ENCODE measurements around the gene SHC2.

SHC2 gene

GRCh38 chr19:459724-460511 lies 915 bp downstream of the SHC2 start:
- H3K4me3 ChIP-seq (replicated peaks; ENCODE audit: low read depth, low read length), result peak overlapping the region; percentile 18

GRCh38 chr19:458091-459042 lies 2.5 kb downstream of the SHC2 start:
- no peak for DNase-seq (ENCODE audit: extremely low read depth, low read depth)
- no peak overlapping the region for H3K4me3 ChIP-seq (replicated peaks; ENCODE audit: low read depth, low read length)
- no peak for TF ChIP-seq CTCF (IDR thresholded peaks at IDR 0.05; ENCODE audit: low read depth, low read length, missing control alignments)

More at GRCh38 chr19:459724-460511, 915 bp downstream of the SHC2 start:
- no peak for DNase-seq (ENCODE audit: extremely low read depth, low read depth)
- no peak for TF ChIP-seq CTCF (IDR thresholded peaks at IDR 0.05; ENCODE audit: low read depth, low read length, missing control alignments)

GRCh38 chr19:457636-458035 lies 3.2 kb downstream of the SHC2 start:
- H3K4me3 ChIP-seq (replicated peaks; ENCODE audit: low read depth, low read length), result no peak overlapping the region
- no peak for DNase-seq (ENCODE audit: extremely low read depth, low read depth)
- no peak for TF ChIP-seq CTCF (IDR thresholded peaks at IDR 0.05; ENCODE audit: low read depth, low read length, missing control alignments)

- DNase-seq (ENCODE audit: extremely low read depth, low read depth), result no peak
- H3K4me3 ChIP-seq (replicated peaks; ENCODE audit: low read depth, low read length), result no peak overlapping the region
- no peak for TF ChIP-seq CTCF (IDR thresholded peaks at IDR 0.05; ENCODE audit: low read depth, low read length, missing control alignments)
Observed at GRCh38 chr19:456547-457110, 4.2 kb downstream of the SHC2 start.

GRCh38 chr19:455851-456546 lies 4.8 kb downstream of the SHC2 start:
- DNase-seq (ENCODE audit: extremely low read depth, low read depth), result no peak
- no peak for TF ChIP-seq CTCF (IDR thresholded peaks at IDR 0.05; ENCODE audit: low read depth, low read length, missing control alignments)
- no peak overlapping the region for H3K4me3 ChIP-seq (replicated peaks; ENCODE audit: low read depth, low read length)

- TF ChIP-seq CTCF (IDR thresholded peaks at IDR 0.05; ENCODE audit: low read depth, low read length, missing control alignments), result no peak
- DNase-seq (ENCODE audit: extremely low read depth, low read depth), result no peak
- H3K4me3 ChIP-seq (replicated peaks; ENCODE audit: low read depth, low read length), result no peak overlapping the region
Observed at GRCh38 chr19:455031-455705, 5.7 kb downstream of the SHC2 start.
